Right lobe of liver (tissue), 6 donors: ENCODE measurements around the gene CACNB1. TPM values are rescaled to one million over a fixed set of nuclear protein-coding genes. Genes with fewer than 3 reads are reported as not detected.

ENCODE experiments used
- ATAC-seq, 4 donors: fragments of 200-7000 bp; cut with Tn5 transposase; one replicate each; pipeline ENCODE4 v1.9.1; 2020; ENCODE audit warnings: mild to moderate bottlenecking in 4 of 4, moderate library complexity in 4 of 4
- DNase-seq, 3 donors: peaks; one replicate each; pipeline ENCODE4 v3.0.0-alpha.2; 2020
- H3K27ac ChIP-seq, 3 donors: fragments of 200-600 bp; one replicate each; pipeline ENCODE4 v1.8.0; 2022
- H3K27me3 ChIP-seq, 2 donors: fragments of 200-600 bp; one replicate each; pipeline ENCODE4 v1.8.0; 2022
- H3K36me3 ChIP-seq, 4 donors: fragments of 200-600 bp; sonication (generic) in 1 of 4; one replicate each; pipeline versions ENCODE4 v1.5.1 to v1.8.0; 2017 to 2022; ENCODE audit warnings: control low read depth in 1 of 4
- H3K4me1 ChIP-seq, 4 donors: fragments of 200-600 bp; sonication (generic) in 1 of 4; one replicate each; pipeline versions ENCODE4 v1.5.1 to v1.8.0; 2017 to 2022; ENCODE audit warnings: control low read depth in 1 of 4
- H3K4me3 ChIP-seq, 3 donors: fragments of 200-600 bp; one replicate each; pipeline ENCODE4 v1.8.0; 2022
- H3K9me3 ChIP-seq, 4 donors: fragments of 200-600 bp; sonication (generic) in 1 of 4; one replicate each; pipeline versions ENCODE4 v1.5.1 to v1.8.0; 2017 to 2022; ENCODE audit warnings: control low read depth in 1 of 4
- CTCF ChIP-seq, 4 donors: fragments of 200-600 bp in 3 of 4; fragments of 450-650 bp in 1 of 4; IDR thresholded peaks; one replicate each; pipeline versions ENCODE4 v1.5.1 to v1.8.0; 2016 to 2022; ENCODE audit warnings: antibody characterized with exemption in 4 of 4, mild to moderate bottlenecking in 2 of 4
- POLR2A ChIP-seq: fragments of 450-650 bp; IDR thresholded peaks from one replicate; pipeline ENCODE4 v1.6.1; 2017; ENCODE audit warnings: antibody characterized with exemption, mild to moderate bottlenecking
- WGBS: methylation state at CpG from one replicate; pipeline ENCODE4 v1.1.6; 2018; ENCODE audit warnings: low coverage, low lambda C conversion rate; ENCODE audit not compliant: insufficient coverage; ENCODE audit errors: missing lambda C conversion rate; 5-methylcytosine and 5-hydroxymethylcytosine counted together
- intact Hi-C, 2 donors: fragments of 100-400 bp; cut with DNase I; formaldehyde crosslinking; loops; one replicate each; pipeline versions ENCODE4 v1.11.2 to v1.14.1; 2022
- total RNA-seq, 6 experiments: library from RNA; depleted of rRNA in 2 of 6; stranded (reverse); fragments of >200 nt in 2 of 6; fragmentation: NEBNext Ultra II Directional in 3 of 6; extraction: Animal tissue kit (Norgen Biotek cat#: 25700) in 3 of 6; gene quantifications; one replicate each; pipeline versions ENCODE4 v1.1.0 to v1.2.4, GENCODE V29; 2016 to 2023
- donor health status: DM: no; HTN: yes; CAD: no.
- donor health status: DM: no; HTN: no; CAD: no.
- donor health status: DM: no; HTN: no; CAD: no.
- donor health status: DM: no; HTN: yes; CAD: no.
- donor health status: DM: no; HTN: yes; CAD: no.

The CACNB1 gene
- total RNA-seq, 6 experiments from 2014 or later, result 0.18 to 1.3 (median 0.27) TPM; not detected in 1

GRCh38 chr17:39212195-39212810 lies 14.8 kb upstream of the CACNB1 start:
- no peak for TF ChIP-seq CTCF (IDR thresholded peaks at IDR 0.05)
- TF ChIP-seq POLR2A, result no peak
- intact Hi-C loops, result no loop called here
- DNase-seq (no peak), ATAC-seq (no peak)
- Histone ChIP-seq H3K27me3 (peaks cover 0 to 2% of the 10 kb centered on the region in 2 donors), H3K9me3 (no peaks in the 10 kb centered on the region), H3K36me3 (no peaks in the 10 kb centered on the region), H3K4me3 (no peak overlapping the region), H3K4me1 (peaks cover 0 to 6% (median 0%) of the 10 kb centered on the region in 4 donors), H3K27ac (no peak overlapping the region)
- WGBS, result 83% methylated on average over 4 of the region's 11 CpGs

GRCh38 chr17:39210093-39210434 lies 12.6 kb upstream of the CACNB1 start:
- peaks cover 0 to 6% (median 0%) of the 10 kb centered on the region in 4 donors for H3K4me1 ChIP-seq
- H3K27ac ChIP-seq, result no peak overlapping the region
- TF ChIP-seq POLR2A (no peak), CTCF (IDR thresholded peaks at IDR 0.05) (no peak)
- DNase-seq (no peak), ATAC-seq (no peak)
- H3K9me3 ChIP-seq, result no peaks in the 10 kb centered on the region
- H3K27me3 ChIP-seq, result no peaks in the 10 kb centered on the region
- peaks cover 0 to 2% (median under 1%) of the 10 kb centered on the region in 4 donors for H3K36me3 ChIP-seq
- intact Hi-C loops, result no loop called here
- peak overlapping the region in 1 of 3 donors; percentile 14 for H3K4me3 ChIP-seq
- WGBS, result 22% methylated on average over 5 of the region's 22 CpGs

GRCh38 chr17:39209317-39210092 lies 12.0 kb upstream of the CACNB1 start:
- Histone ChIP-seq H3K4me1 (peaks cover 0 to 6% (median 0%) of the 10 kb centered on the region in 4 donors), H3K27ac (no peak overlapping the region), H3K4me3 (peak overlapping the region in 1 of 3 donors; percentile 14), H3K27me3 (no peaks in the 10 kb centered on the region), H3K36me3 (peaks cover 0 to 7% (median 5%) of the 10 kb centered on the region in 4 donors), H3K9me3 (no peaks in the 10 kb centered on the region)
- ATAC-seq (peak; percentile 8 to 53 (median 22)), DNase-seq (peak in 1 of 3 donors; percentile 62)
- TF ChIP-seq CTCF (IDR thresholded peaks at IDR 0.05) (no peak), POLR2A (no peak)
- WGBS, result no CpG with 5 or more reads among the region's 39 CpGs
- intact Hi-C loops, result loop anchor here in 1 of 2 donors (5.0 kb wide), 1 partner anchor 33 kb away; no protein-coding TSS in a partner anchor

GRCh38 chr17:39208893-39209292 lies 11.4 kb upstream of the CACNB1 start:
- H3K4me3 ChIP-seq, result no peak overlapping the region
- WGBS, result 41% methylated on average over 4 of the region's 8 CpGs
- H3K36me3 ChIP-seq, result peaks cover 0 to 13% (median 9%) of the 10 kb centered on the region in 4 donors
- no peak overlapping the region for H3K27ac ChIP-seq
- no peaks in the 10 kb centered on the region for H3K9me3 ChIP-seq
- H3K27me3 ChIP-seq, result no peaks in the 10 kb centered on the region
- intact Hi-C loops, result loop anchor here in 1 of 2 donors (5.0 kb wide), 1 partner anchor 33 kb away; no protein-coding TSS in a partner anchor
- peaks cover 0 to 6% (median 0%) of the 10 kb centered on the region in 4 donors for H3K4me1 ChIP-seq
- DNase-seq (no peak), ATAC-seq (peak in 1 of 4 donors; percentile 12)
- TF ChIP-seq CTCF (IDR thresholded peaks at IDR 0.05) (no peak), POLR2A (no peak)
